NCI-H1930 (cell line): ENCODE measurements around the gene SUSD6.
"Not testable (repeated sequence)": the region's sequence is repeated elsewhere in the genome, so short reads cannot be mapped to it uniquely, and the experiment has no call there.

Source experiments
- DNase-seq, 2 experiments: peaks; one replicate each; lab custom pipeline; 2025; lab: John Stamatoyannopoulos, UW

SUSD6 gene

DNA sequence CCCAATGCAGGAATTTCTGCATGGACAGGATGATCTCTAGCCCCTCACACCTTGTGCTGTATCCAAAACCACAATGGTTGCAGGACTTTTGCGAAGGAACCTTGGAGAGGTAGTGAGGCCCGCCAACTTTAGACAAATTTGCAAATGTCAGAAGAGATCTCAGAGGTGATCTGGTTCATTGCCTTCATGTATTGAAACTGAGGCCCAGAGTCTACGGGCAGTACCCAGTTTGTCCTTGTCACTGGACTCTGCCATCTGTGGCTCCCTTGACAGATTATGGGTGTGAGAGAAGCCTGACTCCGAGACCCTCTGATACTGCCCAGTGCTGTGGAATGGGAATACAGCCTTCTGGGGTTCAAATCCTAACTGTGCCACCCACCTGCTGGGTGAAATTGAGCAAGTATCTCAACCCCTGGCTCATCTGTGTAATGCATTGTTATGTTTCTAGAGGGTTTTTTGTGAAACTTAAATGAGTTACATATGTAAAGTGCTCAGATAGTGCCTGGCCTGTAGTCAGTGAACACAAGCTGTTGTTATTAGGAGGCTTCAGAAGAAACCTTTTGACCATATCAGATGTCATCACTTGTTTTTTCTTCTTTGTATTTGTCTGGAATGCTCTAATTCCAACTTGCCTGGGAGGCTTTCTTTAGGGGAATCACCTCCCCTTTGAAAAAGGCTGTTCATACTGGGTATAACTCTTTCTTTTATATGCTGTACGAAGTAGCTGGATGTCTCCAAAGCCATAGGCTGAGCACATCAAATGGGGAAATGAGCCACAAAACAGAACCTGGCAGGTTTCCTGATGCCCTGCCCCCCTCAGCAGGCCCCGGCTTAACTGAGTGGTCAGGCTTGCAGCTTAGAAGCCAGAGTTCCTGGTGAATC is 84.2 kb downstream of the SUSD6 start:
- peak; percentile 34 to 50 for DNase-seq

DNA sequence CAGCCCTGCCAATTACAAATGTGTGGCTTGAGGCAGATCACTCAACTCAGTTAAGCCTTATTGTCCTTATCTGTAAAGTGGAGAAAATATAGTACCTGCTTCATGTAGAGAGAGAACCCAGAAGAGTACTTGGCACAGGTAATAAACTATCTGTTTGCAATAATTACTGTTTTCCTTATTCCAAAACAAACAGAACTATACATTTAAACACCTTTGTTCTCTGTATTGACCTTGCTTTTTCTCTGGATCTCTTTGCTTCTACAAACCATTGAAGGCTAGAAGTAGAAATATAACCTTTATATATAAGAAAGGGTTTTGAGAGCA is 84.8 kb downstream of the SUSD6 start:
- no peak for DNase-seq

DNA sequence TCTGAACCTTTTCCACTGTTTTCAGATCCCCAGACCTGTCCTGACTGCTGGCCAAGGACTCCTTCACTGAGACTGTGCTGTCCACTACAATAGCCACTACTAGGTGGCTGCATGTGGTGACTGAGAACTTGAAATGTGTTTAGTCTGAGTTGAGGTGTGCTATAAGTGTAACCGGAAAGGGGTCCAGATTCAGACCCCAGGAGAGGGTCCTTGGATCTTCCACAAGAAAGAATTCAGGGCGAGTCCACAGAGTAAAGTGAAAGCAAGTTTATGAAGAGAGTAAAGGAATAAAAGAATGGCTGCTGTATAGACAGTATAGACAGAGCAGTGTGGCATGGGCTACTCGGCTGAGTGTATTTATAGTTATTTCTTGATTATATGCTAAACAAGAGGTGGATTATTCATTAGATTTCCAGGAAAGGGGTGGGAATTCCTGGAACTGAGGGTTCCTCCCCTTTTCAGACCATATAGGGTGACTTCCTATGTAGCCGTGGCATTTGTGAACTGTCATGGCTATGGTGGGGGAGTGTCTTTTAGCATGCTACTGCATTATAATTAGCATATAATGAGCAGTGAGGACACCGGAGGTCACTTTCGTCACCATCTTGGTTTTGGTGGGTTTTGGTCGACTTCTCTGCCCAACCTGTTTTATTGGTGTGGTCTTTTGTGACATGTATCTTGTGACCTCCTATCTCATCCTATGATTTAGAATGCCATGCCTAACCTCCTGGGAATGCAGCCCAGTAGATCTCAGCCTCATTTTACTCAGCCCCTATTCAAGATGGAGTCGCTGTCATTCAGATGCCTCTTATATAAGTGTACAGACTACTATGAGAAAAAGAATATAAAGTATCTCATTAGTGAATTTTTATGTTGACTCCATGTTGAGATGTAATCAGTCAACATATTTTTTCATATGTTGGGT is 85.5 kb downstream of the SUSD6 start:
- DNase-seq, result no peak

DNA sequence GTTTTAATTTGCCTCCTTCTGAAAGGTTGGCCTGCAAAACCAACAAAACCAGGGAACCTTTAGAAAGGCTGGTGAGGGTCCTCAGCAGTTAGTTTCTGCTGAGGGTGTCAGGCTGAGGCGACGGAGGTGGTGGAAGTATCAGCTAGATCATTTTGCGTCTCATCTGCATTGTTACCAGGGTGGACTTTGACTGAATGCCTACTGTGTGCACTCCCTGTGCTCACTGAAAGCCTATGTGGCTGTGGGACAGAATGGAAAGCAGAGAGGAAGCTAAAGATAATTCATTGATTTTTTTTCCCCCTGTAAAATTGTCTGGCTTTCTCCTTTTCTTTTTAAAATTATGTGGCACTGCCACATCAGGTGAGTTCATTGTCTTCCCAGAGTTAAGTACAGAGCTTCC is 87.2 kb downstream of the SUSD6 start:
- DNase-seq, result no peak

DNA sequence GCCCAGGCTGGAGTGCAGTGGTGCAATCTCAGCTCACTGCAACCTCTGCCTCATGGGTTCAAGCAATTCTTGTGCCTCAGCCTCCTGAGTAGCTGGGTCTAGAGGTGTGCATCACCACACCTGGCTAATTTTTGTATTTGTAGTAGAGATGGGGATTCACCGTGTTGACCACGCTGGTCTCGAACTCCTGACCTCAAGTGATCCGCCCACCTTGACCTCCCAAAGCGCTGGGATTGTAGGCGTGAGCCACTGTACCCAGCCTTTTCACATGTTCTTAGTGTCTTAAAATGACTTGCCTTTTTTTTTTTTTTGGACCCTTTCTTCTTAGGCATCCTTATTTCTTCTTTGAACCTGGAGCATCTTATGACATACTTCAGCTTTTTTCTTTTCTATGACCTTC is 87.8 kb downstream of the SUSD6 start:
- DNase-seq, result not testable (repeated sequence)

DNA sequence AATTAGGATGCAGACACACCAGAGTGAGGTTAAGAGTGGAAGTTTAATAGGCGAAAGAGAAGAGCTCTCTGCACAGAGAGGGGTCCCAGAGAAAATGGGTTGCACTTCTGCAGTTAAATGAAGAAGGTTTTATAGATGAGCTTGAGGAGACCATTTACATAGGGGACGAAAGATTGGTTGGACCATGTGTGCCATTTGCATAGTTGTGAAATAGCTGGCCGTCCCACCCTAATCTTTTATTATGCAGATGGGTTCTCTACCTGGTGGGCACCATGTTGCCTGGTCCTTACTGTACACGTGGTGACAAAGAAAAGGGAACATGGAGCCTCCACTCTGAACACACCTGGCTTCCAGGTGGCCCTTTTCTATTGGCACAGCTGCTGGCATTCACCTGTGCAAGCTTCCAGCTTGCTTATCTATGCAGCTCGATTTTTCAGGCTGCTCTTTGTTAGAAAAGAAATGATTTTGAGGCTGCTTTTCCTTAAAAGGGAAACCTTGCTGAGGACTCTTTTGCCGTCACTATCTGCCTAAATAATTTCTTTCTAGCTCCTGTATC is 88.4 kb downstream of the SUSD6 start:
- peak in 1 of 2 experiments; percentile 52 for DNase-seq

DNA sequence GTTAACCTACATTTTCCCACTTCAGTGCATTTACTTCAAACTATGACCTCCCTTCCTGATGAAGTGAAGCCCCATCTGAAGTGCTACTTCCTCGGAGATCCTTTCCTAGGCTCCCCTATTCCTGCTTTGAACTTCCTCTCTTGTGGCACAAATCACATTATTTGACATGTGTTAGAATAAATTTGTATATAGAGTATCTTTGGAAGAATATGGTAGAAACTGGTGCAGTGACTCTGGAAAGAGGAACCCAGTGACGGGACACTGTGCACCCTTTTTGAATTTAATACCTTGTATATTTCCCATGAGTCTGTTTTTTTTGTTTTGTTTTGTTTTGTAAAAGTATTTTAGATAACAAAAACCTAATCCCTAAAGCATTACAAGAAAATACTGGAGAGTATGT is 89.2 kb downstream of the SUSD6 start:
- DNase-seq, result no peak

DNA sequence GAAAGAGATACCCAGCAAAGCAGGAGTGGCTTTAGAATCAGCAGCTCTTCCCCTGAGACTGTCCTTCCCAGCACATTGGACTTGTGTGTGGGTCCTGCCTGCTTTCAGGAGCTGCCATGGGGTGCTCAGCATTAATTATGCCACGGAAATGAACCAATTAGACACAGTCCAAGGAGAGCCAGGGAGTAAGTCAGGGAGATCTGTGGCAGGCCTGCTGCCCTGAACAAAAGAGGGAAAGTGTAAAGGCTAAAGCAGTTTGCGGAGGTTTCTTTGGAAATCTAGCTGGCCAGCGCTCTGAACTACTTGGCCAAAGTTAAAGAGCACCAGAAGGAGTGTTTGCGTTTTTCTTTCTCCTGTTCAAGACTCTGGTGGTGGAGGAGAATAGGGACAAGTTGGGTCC is 89.9 kb downstream of the SUSD6 start:
- no peak for DNase-seq

DNA sequence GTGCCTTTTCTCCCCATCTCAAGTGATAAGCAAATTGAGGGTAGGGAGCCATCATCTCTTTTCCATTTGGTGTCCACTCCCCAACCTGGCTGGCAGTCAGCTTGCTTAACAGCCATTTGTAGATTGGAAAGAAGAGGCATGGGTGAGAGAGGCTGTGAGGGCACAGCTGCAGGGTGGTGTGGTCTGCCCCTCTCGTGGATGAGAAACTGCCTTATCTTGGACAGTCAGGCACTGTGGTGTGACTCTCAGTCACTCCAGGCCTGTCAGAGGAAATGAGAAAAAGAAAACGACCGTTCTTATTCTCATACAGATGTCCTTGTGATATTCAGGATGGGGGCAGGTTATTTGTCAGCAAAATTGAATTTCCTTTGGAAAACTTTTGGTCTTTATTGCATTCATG is 90.5 kb downstream of the SUSD6 start:
- no peak for DNase-seq

DNA sequence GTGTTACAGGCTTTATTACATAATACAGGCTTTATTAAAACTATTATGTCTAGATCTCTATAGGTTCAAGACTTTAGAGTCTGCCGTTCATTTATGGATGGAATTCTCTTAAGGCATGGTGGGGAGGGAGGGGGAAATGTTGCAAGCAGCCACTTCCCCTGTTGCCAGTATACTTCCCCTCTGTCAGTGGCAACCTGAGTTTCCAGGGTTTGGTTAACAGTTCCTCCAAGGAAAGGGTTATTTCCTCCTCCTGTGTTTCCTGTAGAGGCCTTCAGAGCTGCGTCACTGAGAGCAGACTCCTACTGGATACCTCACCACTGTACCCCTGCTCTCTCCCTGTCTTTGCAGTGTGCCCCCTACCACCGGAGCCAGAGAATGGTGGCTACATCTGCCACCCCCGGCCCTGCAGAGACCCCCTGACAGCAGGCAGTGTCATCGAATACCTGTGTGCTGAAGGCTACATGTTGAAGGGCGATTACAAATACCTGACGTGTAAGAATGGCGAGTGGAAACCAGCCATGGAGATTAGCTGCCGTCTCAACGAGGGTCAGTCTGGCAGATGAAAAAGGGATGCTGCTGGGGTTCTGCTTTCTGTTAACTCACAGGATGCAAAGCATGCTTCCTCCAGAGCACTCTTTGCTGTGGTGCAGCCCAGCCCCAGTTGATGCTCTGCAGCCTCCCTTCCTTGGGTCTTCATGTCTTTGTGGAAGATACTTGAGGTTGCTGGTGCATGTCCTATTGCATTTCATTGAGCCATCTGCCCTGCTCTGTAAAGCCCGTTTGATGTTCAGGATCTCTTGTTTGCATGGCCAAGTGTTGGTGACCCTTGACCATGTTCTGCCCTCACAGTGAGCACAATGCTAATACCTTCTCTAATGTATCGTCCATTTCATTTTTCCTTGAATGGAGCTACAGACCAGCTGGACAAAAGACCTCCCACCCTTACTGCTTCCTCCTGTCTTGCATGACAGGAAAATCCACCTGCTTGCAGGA is 91.9 kb downstream of the SUSD6 start:
- DNase-seq, result no peak

DNA sequence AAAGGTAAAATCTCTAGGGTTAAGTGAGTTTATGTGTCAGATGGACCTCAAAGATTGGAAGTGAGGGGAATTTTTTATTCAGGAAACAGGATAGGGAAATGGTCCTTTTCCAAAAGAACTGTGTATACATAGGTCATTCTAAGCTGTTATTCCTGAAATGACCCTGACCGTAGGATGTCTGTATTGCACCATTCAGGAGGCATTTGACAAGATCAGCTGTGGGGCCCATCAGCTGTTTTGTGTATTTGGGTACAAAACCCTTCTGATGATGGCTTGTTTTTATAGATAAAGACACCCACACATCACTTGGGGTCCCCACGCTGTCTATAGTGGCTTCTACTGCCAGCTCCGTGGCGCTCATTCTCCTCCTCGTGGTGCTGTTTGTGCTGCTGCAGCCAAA is 92.9 kb downstream of the SUSD6 start:
- no peak for DNase-seq

DNA sequence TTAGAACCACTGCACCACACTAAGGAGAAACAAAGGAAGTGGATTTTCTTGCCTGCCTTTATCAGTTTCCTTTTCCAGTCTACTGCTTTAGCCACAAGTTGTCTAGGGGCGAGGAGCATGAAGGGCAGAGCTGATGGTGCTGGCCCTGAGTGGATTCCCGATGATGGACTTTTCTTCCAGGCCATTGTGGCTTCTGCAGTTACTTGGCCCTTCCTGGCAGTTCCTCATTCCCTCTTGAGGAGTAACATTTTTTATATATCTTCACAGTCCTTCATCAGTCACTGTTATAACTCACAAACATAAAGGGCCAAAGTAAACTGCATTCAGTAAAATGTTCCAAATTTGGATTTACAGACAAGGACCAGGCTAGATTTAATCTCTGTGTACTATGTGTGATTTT is 94.3 kb downstream of the SUSD6 start:
- DNase-seq, result no peak

DNA sequence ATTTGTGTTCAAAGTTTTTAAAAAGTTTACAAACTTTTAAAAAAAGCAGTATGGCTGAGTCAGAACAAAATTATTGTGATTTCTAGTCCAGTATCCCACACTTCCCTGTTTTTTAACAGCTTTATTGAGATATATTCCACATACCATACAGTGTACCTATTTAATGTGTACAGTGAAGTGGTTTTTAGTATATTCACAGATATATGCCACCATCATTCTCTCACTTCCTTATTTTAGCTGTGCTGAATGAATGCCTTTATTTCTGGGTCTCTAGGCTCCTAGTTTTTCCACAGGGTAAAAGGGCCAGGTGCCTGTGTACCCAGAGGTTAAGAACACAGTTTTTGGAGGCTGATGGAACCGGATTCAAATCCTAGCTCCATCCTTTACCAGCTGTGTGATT is 96.7 kb downstream of the SUSD6 start:
- DNase-seq, result no peak

DNA sequence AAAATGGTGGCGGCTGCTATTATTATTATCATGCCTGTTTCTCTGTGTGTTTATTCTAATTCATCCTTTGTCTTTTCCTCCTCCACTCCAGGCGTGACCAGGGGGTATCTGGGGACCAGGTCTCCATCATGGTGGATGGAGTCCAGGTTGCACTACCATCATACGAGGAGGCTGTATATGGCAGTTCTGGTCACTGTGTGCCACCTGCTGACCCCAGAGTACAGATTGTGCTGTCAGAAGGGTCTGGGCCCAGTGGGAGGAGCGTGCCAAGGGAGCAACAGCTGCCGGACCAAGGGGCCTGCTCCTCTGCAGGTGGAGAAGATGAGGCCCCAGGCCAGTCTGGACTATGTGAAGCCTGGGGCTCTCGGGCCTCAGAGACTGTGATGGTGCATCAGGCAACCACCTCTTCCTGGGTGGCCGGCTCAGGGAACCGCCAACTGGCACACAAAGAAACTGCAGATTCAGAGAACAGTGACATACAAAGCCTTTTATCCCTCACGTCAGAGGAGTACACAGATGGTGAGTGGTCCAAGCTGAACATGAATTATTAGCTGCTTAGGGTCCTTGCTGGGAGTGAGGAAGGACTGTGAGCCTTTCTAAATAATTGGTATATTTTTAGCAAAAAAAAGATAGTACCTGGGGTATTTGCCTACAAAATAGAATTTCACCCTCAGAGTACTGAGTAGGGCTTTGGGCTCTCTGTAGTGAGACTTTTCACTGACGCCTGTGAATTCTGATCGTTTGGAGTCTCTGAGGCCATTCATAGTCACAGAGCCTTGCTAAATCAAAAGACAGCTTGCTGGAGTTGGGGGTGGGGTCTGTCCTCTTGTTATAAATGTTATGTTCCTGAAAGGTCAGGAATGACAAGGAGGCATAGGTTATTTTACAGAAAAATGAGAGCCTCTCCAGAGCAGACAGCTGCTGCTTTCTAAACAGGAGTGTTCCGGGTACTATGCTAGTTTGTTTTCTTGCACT is 97.5 kb downstream of the SUSD6 start:
- DNase-seq, result peak; percentile 36 to 38

DNA sequence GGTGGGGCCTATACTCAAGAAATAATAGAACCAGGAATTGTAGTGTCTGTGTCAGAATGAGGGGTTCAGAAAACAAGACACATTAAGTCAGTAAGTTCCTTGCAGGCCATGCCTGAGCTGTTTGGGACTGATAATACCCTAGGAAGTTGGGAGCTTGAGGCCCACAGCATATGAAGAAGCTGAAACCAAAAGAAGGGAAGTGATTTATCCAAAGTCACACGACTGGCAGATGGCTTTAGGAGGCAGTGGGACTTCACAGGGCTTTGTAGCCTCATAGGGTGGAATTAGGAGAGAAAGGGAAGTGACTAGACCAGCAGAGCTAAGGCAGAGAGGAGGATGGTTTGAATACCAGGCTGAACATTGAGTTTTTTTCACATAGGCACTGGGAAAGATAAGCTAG is 99.0 kb downstream of the SUSD6 start:
- DNase-seq, result no peak

DNA sequence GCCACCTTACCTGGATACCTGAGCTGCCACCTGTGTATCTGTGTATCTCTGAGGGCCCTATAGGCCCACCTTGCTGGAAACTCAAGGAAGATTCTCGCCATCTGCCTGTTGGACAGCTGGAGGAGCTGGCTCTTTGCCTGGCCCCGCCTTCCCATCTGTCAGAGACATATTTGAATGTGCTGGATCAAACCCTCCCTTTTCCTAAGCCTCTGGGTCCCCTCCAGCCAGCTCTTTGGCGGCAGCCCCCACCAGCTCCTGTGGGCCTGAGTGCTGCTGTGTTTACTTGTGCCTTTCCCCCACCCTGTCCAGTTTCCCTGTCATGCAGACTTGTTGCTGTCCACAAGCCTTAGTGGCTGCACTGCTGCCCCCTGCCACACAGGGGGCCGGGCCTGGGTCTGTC is 99.7 kb downstream of the SUSD6 start:
- DNase-seq, result no peak

DNA sequence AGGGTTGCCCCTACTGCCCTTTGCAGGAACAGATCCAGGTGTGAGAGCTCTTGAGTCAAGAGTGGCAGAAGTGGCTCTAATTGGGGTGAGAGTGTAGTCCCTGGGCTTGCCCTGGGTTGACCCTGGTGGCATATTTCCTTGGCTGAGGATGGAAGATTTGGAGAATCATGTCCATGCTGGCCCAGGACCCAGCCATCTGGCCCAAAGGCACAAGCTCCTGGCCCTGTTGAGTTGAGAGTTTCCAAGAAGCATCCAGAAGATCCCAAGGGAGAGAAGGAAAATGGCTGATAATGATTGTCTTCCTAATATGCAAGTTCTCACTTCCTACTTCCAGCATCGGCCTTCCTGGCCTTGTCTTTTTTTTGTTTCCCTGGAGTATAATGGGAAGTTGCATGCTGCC is 100.1 kb downstream of the SUSD6 start:
- no peak for DNase-seq

DNA sequence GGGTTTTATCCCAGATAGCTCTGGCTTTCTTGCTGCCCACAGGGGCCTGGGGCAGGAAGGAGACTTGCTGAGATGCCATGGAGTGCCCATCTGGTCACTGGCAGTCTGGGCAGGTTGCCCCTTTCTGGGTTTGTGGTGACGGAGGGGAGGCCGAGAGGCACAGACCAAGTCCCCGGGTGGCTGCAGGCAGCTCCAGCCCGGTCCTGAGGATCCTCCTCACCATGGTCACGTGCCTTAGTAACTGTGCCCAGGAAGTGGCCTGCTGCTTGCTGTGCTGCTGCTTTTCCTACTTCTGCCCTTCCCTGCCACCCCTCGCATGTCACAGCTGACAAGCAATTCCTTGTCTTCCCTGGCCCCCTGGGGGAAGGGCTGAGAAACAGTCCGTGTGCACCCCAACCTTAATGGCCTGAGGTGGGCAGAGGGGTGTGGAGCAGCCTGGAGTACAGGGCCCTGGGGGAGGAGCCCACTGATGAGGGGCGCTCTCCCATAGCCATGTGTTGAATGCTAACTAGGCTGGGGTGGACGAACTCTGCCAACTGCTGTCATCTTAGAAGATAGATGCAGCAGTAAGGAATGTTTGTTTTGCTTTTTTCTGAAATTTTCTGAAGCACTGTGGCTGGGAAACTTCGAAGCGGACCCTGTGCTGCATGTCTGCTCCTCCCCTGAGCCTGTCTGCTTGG is 100.6 kb downstream of the SUSD6 start:
- DNase-seq, result no peak

DNA sequence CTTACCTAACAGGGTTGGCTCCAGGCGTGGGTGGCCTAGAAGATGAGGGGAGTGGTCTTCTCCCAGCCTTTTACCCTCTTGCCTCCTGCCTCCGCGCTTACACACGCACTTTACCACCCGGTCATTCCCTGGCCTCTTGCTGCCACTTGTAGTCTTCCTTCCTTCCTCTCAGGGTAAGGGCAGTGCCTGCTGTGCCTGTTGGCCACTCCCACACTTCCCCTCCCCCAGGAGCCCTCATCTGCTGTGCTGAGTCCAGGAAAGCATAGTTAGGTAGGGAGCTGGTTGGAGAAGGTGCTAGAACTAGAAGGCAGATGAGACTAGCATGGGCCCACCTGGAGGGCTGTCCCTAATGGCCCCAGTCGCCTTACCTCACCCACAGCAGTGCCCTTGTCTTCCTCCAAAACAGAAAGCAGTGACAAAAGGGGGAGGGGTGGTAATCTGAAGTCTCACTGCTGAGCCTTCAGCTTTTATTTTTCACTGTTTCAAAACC is 101.2 kb downstream of the SUSD6 start:
- no peak for DNase-seq
